HepG2 (cell line): ENCODE results near the gene FOLR1. TPM values are rescaled to one million over a fixed set of nuclear protein-coding genes. Genes with fewer than 3 reads are reported as not detected.

Source experiments
- IRF9 ChIP-seq: sonication (generic); formaldehyde crosslinking; IDR thresholded peaks from 2 replicates; pipeline ENCODE4 v1.8.0; 2022; ENCODE audit warnings: missing genetic modification reagents, mild to moderate bottlenecking, borderline replicate concordance
- MXD1 ChIP-seq: sonication (generic); formaldehyde crosslinking; IDR thresholded peaks from 2 replicates; pipeline ENCODE4 v1.4.0; 2020; ENCODE audit warnings: mild to moderate bottlenecking, missing genetic modification reagents
- MYC ChIP-seq: sonication (generic); formaldehyde crosslinking; IDR thresholded peaks from 2 replicates; pipeline ENCODE4 v1.9.0; 2021; ENCODE audit warnings: missing genetic modification reagents, borderline replicate concordance
- NR0B2 ChIP-seq: sonication (generic); formaldehyde crosslinking; IDR thresholded peaks from 2 replicates; pipeline ENCODE4 v1.4.0; 2020; ENCODE audit warnings: mild to moderate bottlenecking, missing genetic modification reagents
- PAWR ChIP-seq: sonication (generic); formaldehyde crosslinking; IDR thresholded peaks from 2 replicates; pipeline ENCODE4 v1.4.0; 2020; ENCODE audit warnings: missing genetic modification reagents, mild to moderate bottlenecking, borderline replicate concordance
- PRDM15 ChIP-seq: sonication (generic); formaldehyde crosslinking; IDR thresholded peaks from 2 replicates; pipeline ENCODE4 v1.4.0; 2020; ENCODE audit warnings: missing genetic modification reagents
- RBAK ChIP-seq: sonication (generic); formaldehyde crosslinking; IDR thresholded peaks from 2 replicates; pipeline ENCODE4 v1.5.1; 2020; ENCODE audit warnings: mild to moderate bottlenecking, missing genetic modification reagents
- REST ChIP-seq, 2 experiments: IDR thresholded peaks; 2 replicates each; pipeline ENCODE4 v1.6.1; 2011 to 2012; ENCODE audit warnings: low read length in 2 of 2, borderline replicate concordance in 1 of 2, low read depth in 1 of 2, mild to moderate bottlenecking in 1 of 2, moderate library complexity in 1 of 2
- THAP11 ChIP-seq: IDR thresholded peaks from 2 replicates; pipeline ENCODE4 v1.6.1; 2016; ENCODE audit warnings: missing biosample characterization, missing genetic modification reagents
- YY1 ChIP-seq: IDR thresholded peaks from 2 replicates; pipeline ENCODE4 v1.6.1; 2011; ENCODE audit warnings: low read length, low read depth, moderate library complexity, mild to moderate bottlenecking; ENCODE audit not compliant: insufficient read depth, insufficient replicate concordance
- ZNF230 ChIP-seq: sonication (generic); formaldehyde crosslinking; IDR thresholded peaks from 2 replicates; pipeline ENCODE4 v1.4.0; 2020; ENCODE audit warnings: mild to moderate bottlenecking, missing genetic modification reagents
- ZNF296 ChIP-seq: sonication (generic); formaldehyde crosslinking; conservative IDR thresholded peaks from 2 replicates; pipeline ENCODE4 v1.5.0; 2020; ENCODE audit warnings: mild to moderate bottlenecking, missing genetic modification reagents
- ZNF3 ChIP-seq: IDR thresholded peaks from 2 replicates; pipeline ENCODE4 v1.7.0; 2017; ENCODE audit warnings: inconsistent platforms
- ZNF414 ChIP-seq: sonication (generic); formaldehyde crosslinking; IDR thresholded peaks from 2 replicates; pipeline ENCODE4 v1.5.0; 2020; ENCODE audit warnings: missing genetic modification reagents
- ZNF549 ChIP-seq: sonication (generic); formaldehyde crosslinking; IDR thresholded peaks from 2 replicates; pipeline ENCODE4 v1.5.0; 2020; ENCODE audit warnings: missing genetic modification reagents
- ZNF639 ChIP-seq: conservative IDR thresholded peaks from 2 replicates; pipeline ENCODE4 v1.6.1; 2018; ENCODE audit warnings: missing genetic modification reagents
- polyA plus RNA-seq, 8 experiments: library from polyadenylated mRNA; depleted of rRNA in 3 of 8; stranded (reverse) in 7 of 8; unstranded in 1 of 8; fragments of >200 nt; fragmentation: Illumina TruSeq in 4 of 8; extraction: Trizol in 4 of 8; gene quantifications; 2 replicates each; pipeline versions ENCODE4 v1.2.1 to v1.2.3, GENCODE V29; 2011 to 2016; ENCODE audit warnings: low read depth in 4 of 8, missing spikeins in 1 of 8, mixed read lengths in 1 of 8; ENCODE audit not compliant: insufficient read depth in 1 of 8
- total RNA-seq, 5 experiments: library from RNA; depleted of rRNA; stranded (reverse); fragments of >200 nt; fragmentation: Illumina TruSeq; extraction: Trizol; gene quantifications; 2 replicates each; pipeline ENCODE4 v1.2.3, GENCODE V29; 2016; ENCODE audit warnings: low read depth in 1 of 5

Gene FOLR1
- total and polyA plus RNA-seq, 2 of the 13 experiments (the other 11 are each of a cell fraction or from before 2014, with no cell fraction given) = 0.20 TPM; not detected in 1

- peak; percentile 15; the same call in 1 of the 2 replicates for TF ChIP-seq THAP11 (CRISPR knock-in tag)
- TF ChIP-seq ZNF639 (CRISPR knock-in tag) = 0 out of 2 replicates have a peak, but pooled peaks have one; percentile 17
- no peak for TF ChIP-seq MXD1 (CRISPR knock-in tag)
- TF ChIP-seq IRF9 (CRISPR knock-in tag) = no peak
- no peak for TF ChIP-seq ZNF3
- no peak for TF ChIP-seq ZNF549 (CRISPR knock-in tag)
- no peak for TF ChIP-seq RBAK (CRISPR knock-in tag)
- no peak for TF ChIP-seq ZNF296 (CRISPR knock-in tag)
- TF ChIP-seq PAWR (CRISPR knock-in tag) = no peak
- TF ChIP-seq MYC = peak; percentile 38; the same call in 1 of the 2 replicates
- no peak for TF ChIP-seq REST (IDR thresholded peaks at IDR 0.05; ENCODE audit: borderline replicate concordance in 1 of 2, low read depth in 1 of 2, low read length in 2 of 2)
- 0 out of 2 replicates have a peak, but pooled peaks have one; percentile 52 for TF ChIP-seq ZNF230
- TF ChIP-seq PRDM15 (CRISPR knock-in tag) = 0 out of 2 replicates have a peak, but pooled peaks have one; percentile 39
- peak; percentile 46 for TF ChIP-seq YY1
- TF ChIP-seq NR0B2 (CRISPR knock-in tag) = no peak
- no peak for TF ChIP-seq ZNF414 (CRISPR knock-in tag)
These were observed 32.8 kb downstream of the FOLR1 start, which contains the start of gene INPPL1 (continued) for GRCh38 chr11:72224564-72225410.
